Measurements from ENCODE around the gene PPP2R5D. TPM values are rescaled to one million over a fixed set of nuclear protein-coding genes. Genes with fewer than 3 reads are reported as not detected.

The PPP2R5D gene
- total and polyA plus RNA-seq, 4 donors, result 6.7 to 13.9 (median 13.2) TPM

DNA sequence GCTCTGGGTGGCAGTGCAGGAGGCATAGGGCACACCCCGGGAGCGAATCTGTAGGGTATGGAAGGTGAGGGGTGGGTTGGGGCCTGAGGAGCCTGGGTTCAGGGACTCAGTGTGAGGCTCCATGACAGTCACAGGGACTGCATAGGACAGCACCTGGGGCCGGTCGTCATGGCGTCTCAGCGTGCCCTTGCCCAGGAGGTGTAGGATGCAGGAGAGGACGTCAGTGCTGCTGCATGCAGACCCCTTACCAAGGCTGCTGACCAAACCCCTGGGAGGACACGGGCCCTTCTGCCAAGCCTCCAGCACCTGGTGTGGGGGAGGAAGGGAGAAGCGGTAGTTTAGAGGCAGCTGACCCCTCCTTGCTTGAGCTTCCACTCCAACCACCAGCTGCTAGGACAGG is 53.3 kb downstream of the PPP2R5D start:
- H3K9me3 ChIP-seq (ENCODE audit: control insufficient read depth in 4 of 4, low read length in 3 of 4), result no peaks in the 10 kb centered on the region
- H3K36me3 ChIP-seq (ENCODE audit: control insufficient read depth in 4 of 4, insufficient read depth in 3 of 4, low read depth in 1 of 4, low read length in 3 of 4), result peaks cover 0 to 52% (median 36%) of the 10 kb centered on the region in 4 donors
- H3K27ac ChIP-seq (ENCODE audit: low read depth in 1 of 2, low read length in 2 of 2), result no peak overlapping the region
- H3K4me1 ChIP-seq (ENCODE audit: control insufficient read depth in 4 of 4, insufficient read depth in 4 of 4, low read length in 3 of 4), result peaks cover 2 to 12% (median 8%) of the 10 kb centered on the region in 4 donors
- TF ChIP-seq RAD21 (IDR thresholded peaks at IDR 0.05) (no peak), SP1 (IDR thresholded peaks at IDR 0.05) (no peak), GABPA (IDR thresholded peaks at IDR 0.05 in 1 of 2, conservative IDR thresholded peaks at IDR 0.05 in 1 of 2) (no peak), RXRA (IDR thresholded peaks at IDR 0.05) (no peak), EGR1 (IDR thresholded peaks at IDR 0.05; ENCODE audit: low read depth in 2 of 2) (no peak)
- TF ChIP-seq, protein P1, sequence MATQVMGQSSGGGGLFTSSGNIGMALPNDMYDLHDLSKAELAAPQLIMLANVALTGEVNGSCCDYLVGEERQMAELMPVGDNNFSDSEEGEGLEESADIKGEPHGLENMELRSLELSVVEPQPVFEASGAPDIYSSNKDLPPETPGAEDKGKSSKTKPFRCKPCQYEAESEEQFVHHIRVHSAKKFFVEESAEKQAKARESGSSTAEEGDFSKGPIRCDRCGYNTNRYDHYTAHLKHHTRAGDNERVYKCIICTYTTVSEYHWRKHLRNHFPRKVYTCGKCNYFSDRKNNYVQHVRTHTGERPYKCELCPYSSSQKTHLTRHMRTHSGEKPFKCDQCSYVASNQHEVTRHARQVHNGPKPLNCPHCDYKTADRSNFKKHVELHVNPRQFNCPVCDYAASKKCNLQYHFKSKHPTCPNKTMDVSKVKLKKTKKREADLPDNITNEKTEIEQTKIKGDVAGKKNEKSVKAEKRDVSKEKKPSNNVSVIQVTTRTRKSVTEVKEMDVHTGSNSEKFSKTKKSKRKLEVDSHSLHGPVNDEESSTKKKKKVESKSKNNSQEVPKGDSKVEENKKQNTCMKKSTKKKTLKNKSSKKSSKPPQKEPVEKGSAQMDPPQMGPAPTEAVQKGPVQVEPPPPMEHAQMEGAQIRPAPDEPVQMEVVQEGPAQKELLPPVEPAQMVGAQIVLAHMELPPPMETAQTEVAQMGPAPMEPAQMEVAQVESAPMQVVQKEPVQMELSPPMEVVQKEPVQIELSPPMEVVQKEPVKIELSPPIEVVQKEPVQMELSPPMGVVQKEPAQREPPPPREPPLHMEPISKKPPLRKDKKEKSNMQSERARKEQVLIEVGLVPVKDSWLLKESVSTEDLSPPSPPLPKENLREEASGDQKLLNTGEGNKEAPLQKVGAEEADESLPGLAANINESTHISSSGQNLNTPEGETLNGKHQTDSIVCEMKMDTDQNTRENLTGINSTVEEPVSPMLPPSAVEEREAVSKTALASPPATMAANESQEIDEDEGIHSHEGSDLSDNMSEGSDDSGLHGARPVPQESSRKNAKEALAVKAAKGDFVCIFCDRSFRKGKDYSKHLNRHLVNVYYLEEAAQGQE (IDR thresholded peaks at IDR 0.05), result no peak
- TF ChIP-seq, protein P2, sequence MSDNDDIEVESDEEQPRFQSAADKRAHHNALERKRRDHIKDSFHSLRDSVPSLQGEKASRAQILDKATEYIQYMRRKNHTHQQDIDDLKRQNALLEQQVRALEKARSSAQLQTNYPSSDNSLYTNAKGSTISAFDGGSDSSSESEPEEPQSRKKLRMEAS (IDR thresholded peaks at IDR 0.05), result no peak
- no peak overlapping the region for H3K4me3 ChIP-seq (ENCODE audit: low read depth in 1 of 3, low read length in 3 of 3)
- no peak overlapping the region for H3K9ac ChIP-seq (ENCODE audit: low read depth in 1 of 2, low read length in 2 of 2)
- 96% methylated on average over 9 of the region's 9 CpGs for WGBS
- H3K27me3 ChIP-seq (ENCODE audit: control insufficient read depth in 4 of 4, insufficient read depth in 4 of 4, low read length in 3 of 4), result no peaks in the 10 kb centered on the region
- no peak for DNase-seq (ENCODE audit: low spot score)

DNA sequence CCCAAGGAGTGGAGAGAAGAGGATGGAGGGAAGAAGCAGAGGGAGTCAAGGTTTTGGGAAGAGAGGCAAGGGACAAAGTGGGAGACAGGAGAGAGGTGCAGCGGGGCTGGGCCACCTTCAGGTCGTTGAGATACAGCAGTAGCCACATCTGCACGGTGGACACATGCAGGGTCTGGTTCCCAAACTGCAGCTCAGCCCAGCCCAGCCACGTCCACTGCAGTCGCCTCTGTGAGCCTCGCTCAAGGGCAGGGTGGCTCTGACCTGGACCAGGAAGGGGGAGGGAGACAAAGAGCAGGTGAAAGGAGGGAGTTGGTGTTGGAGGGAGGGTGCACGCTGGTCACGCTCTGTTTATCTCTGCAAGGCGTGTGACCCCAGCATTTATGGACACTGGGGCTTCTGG is 54.4 kb downstream of the PPP2R5D start:
- H3K9me3 ChIP-seq (ENCODE audit: control insufficient read depth in 4 of 4, low read length in 3 of 4), result no peaks in the 10 kb centered on the region
- no peak overlapping the region for H3K27ac ChIP-seq (ENCODE audit: low read depth in 1 of 2, low read length in 2 of 2)
- WGBS, result 89% methylated on average over 9 of the region's 9 CpGs
- TF ChIP-seq HNF4G (IDR thresholded peaks at IDR 0.05), result no peak
- no peak for TF ChIP-seq RAD21 (IDR thresholded peaks at IDR 0.05)
- TF ChIP-seq YY1 (IDR thresholded peaks at IDR 0.05), result no peak
- H3K4me1 ChIP-seq (ENCODE audit: control insufficient read depth in 4 of 4, insufficient read depth in 4 of 4, low read length in 3 of 4), result peaks cover 2 to 12% (median 8%) of the 10 kb centered on the region in 4 donors
- H3K9ac ChIP-seq (ENCODE audit: low read depth in 1 of 2, low read length in 2 of 2), result no peak overlapping the region
- peaks cover 0 to 54% (median 35%) of the 10 kb centered on the region in 4 donors for H3K36me3 ChIP-seq (ENCODE audit: control insufficient read depth in 4 of 4, insufficient read depth in 3 of 4, low read depth in 1 of 4, low read length in 3 of 4)
- no peaks in the 10 kb centered on the region for H3K27me3 ChIP-seq (ENCODE audit: control insufficient read depth in 4 of 4, insufficient read depth in 4 of 4, low read length in 3 of 4)
- no peak overlapping the region for H3K4me3 ChIP-seq (ENCODE audit: low read depth in 1 of 3, low read length in 3 of 3)
- no peak for DNase-seq (ENCODE audit: low spot score)

DNA sequence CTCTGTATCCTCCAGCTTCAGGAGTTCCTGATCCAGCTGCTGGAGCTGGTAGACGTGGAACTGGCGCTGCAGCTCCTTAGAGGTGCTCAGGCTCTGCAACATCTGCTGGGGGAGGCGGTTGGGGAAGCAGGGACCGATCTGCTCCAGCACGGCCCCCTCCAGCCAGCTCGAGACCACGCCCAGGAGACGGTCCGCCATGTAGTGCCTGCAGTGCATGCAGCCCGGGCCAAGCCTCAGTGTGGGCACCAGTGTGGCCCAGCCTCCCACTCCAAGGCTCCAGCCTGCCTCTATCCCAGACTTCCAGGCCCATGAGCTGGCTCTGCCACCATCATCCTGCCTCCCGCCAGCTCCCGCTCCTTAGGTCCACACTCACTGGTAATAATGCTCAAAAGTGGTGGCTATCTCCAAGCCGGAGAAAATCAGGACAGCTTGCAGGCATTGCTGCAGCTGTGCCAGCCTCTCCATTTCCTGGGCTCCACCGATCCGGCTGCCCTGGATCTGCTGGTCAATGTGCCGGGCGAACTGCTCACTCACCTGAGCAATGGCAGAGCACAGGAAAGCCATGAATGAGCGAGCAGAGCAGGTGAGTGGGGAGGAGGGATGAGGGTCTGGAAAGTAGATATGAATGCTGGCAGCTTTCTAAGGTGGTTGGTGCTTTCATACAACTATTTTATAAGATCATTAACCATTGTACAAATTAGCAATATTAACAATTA is 56.3 kb downstream of the PPP2R5D start:
- Histone ChIP-seq H3K9ac (ENCODE audit: low read depth in 1 of 2, low read length in 2 of 2) (no peak overlapping the region), H3K4me1 (ENCODE audit: control insufficient read depth in 4 of 4, insufficient read depth in 4 of 4, low read length in 3 of 4) (peaks cover 2 to 6% (median 4%) of the 10 kb centered on the region in 4 donors), H3K27ac (ENCODE audit: low read depth in 1 of 2, low read length in 2 of 2) (no peak overlapping the region), H3K4me3 (ENCODE audit: low read depth in 1 of 3, low read length in 3 of 3) (no peak overlapping the region), H3K36me3 (ENCODE audit: control insufficient read depth in 4 of 4, insufficient read depth in 3 of 4, low read depth in 1 of 4, low read length in 3 of 4) (peaks cover 0 to 56% (median 33%) of the 10 kb centered on the region in 4 donors), H3K9me3 (ENCODE audit: control insufficient read depth in 4 of 4, low read length in 3 of 4) (no peaks in the 10 kb centered on the region), H3K27me3 (ENCODE audit: control insufficient read depth in 4 of 4, insufficient read depth in 4 of 4, low read length in 3 of 4) (no peaks in the 10 kb centered on the region)
- 97% methylated on average over 18 of the region's 18 CpGs for whole genome bisulfite sequencing
- no peak for DNase-seq (ENCODE audit: low spot score)
- TF ChIP-seq YY1 (IDR thresholded peaks at IDR 0.05) (no peak), EGR1 (IDR thresholded peaks at IDR 0.05; ENCODE audit: low read depth in 2 of 2) (no peak), RAD21 (IDR thresholded peaks at IDR 0.05) (no peak), GABPA (IDR thresholded peaks at IDR 0.05 in 1 of 2, conservative IDR thresholded peaks at IDR 0.05 in 1 of 2) (no peak), FOXA1 (IDR thresholded peaks at IDR 0.05) (no peak), RXRA (IDR thresholded peaks at IDR 0.05) (no peak)
- TF ChIP-seq, protein P3, sequence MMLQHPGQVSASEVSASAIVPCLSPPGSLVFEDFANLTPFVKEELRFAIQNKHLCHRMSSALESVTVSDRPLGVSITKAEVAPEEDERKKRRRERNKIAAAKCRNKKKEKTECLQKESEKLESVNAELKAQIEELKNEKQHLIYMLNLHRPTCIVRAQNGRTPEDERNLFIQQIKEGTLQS (IDR thresholded peaks at IDR 0.05), result no peak
- TF ChIP-seq, protein P4, sequence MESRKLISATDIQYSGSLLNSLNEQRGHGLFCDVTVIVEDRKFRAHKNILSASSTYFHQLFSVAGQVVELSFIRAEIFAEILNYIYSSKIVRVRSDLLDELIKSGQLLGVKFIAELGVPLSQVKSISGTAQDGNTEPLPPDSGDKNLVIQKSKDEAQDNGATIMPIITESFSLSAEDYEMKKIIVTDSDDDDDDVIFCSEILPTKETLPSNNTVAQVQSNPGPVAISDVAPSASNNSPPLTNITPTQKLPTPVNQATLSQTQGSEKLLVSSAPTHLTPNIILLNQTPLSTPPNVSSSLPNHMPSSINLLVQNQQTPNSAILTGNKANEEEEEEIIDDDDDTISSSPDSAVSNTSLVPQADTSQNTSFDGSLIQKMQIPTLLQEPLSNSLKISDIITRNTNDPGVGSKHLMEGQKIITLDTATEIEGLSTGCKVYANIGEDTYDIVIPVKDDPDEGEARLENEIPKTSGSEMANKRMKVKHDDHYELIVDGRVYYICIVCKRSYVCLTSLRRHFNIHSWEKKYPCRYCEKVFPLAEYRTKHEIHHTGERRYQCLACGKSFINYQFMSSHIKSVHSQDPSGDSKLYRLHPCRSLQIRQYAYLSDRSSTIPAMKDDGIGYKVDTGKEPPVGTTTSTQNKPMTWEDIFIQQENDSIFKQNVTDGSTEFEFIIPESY (IDR thresholded peaks at IDR 0.05), result no peak
- TF ChIP-seq, protein P2 (IDR thresholded peaks at IDR 0.05), result no peak
- TF ChIP-seq, protein P5, sequence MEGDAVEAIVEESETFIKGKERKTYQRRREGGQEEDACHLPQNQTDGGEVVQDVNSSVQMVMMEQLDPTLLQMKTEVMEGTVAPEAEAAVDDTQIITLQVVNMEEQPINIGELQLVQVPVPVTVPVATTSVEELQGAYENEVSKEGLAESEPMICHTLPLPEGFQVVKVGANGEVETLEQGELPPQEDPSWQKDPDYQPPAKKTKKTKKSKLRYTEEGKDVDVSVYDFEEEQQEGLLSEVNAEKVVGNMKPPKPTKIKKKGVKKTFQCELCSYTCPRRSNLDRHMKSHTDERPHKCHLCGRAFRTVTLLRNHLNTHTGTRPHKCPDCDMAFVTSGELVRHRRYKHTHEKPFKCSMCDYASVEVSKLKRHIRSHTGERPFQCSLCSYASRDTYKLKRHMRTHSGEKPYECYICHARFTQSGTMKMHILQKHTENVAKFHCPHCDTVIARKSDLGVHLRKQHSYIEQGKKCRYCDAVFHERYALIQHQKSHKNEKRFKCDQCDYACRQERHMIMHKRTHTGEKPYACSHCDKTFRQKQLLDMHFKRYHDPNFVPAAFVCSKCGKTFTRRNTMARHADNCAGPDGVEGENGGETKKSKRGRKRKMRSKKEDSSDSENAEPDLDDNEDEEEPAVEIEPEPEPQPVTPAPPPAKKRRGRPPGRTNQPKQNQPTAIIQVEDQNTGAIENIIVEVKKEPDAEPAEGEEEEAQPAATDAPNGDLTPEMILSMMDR (IDR thresholded peaks at IDR 0.05; ENCODE audit: low read depth, low read length, missing input control), result no peak
- TF ChIP-seq, protein P1 (IDR thresholded peaks at IDR 0.05), result no peak
